Lower leg skin (tissue), 3 donors: Measurements from ENCODE around the gene NEURL4.

ENCODE experiments used
- CTCF ChIP-seq, 3 donors: fragments of 450-650 bp; IDR thresholded peaks; one replicate each; pipeline ENCODE4 v1.5.1; 2016; ENCODE audit warnings: antibody characterized with exemption in 3 of 3, mild to moderate bottlenecking in 3 of 3, moderate library complexity in 2 of 3
- POLR2A ChIP-seq, 2 donors: fragments of 450-650 bp; IDR thresholded peaks; one replicate each; pipeline ENCODE4 v1.6.1; 2016 to 2017; ENCODE audit warnings: antibody characterized with exemption in 2 of 2, mild to moderate bottlenecking in 1 of 2, moderate library complexity in 1 of 2

GRCh38 chr17:7289256-7290032, 39.7 kb downstream of the NEURL4 start:
- no peak for TF ChIP-seq CTCF (IDR thresholded peaks at IDR 0.05)
- TF ChIP-seq POLR2A (IDR thresholded peaks at IDR 0.05) = no peak
